ENCODE measurements around the gene PRKAR1B. TPM values are rescaled to one million over a fixed set of nuclear protein-coding genes. Genes with fewer than 3 reads are reported as not detected.
A peak's percentile ranks its signal among the peaks of the same experiment; 100 is the strongest.

The PRKAR1B gene
- total RNA-seq, 1 experiment from 2014 or later: 62.0 TPM

- CTCF ChIA-PET: no interaction called here
- BruUV-seq (replicated peaks): TSS peak; percentile 48
- Histone ChIP-seq H3K36me3 (ENCODE audit: control insufficient read depth, insufficient read depth, low read length) (no peaks in the 10 kb centered on the region), H3K9me3 (ENCODE audit: control insufficient read depth, insufficient read depth, low read depth, low read length) (no peaks in the 10 kb centered on the region), H3K27ac (ENCODE audit: low read length) (no peak overlapping the region), H3K27me3 (ENCODE audit: control insufficient read depth, insufficient read depth, low read length) (no peaks in the 10 kb centered on the region), H3K4me3 (ENCODE audit: low read depth in 2 of 2, low read length in 2 of 2) (no peak overlapping the region), H3K4me1 (ENCODE audit: control insufficient read depth, insufficient read depth, low read length) (no peaks in the 10 kb centered on the region)
- POLR2A ChIA-PET: interaction anchor here (0.6 kb wide), 1 partner anchor 289 kb away, joined by 8 read pairs; no protein-coding TSS in a partner anchor
- ATAC-seq (no peak), DNase-seq (ENCODE audit: low read depth, low spot score) (no peak)
- TF ChIP-seq POLR2AphosphoS5 (IDR thresholded peaks at IDR 0.05; ENCODE audit: low read depth, low read length) (no peak), REST (IDR thresholded peaks at IDR 0.05; ENCODE audit: insufficient read depth in 1 of 2, low read depth in 2 of 2, low read length in 1 of 2) (no peak), CTCF (IDR thresholded peaks at IDR 0.05) (no peak), SIN3A (IDR thresholded peaks at IDR 0.05; ENCODE audit: borderline replicate concordance, insufficient read depth, low read depth, low read length) (no peak), TCF7L2 (IDR thresholded peaks at IDR 0.05; ENCODE audit: low read depth, low read length) (no peak)
- in situ Hi-C loops (cut with HindIII; ENCODE audit: low pct_unique_long_range_greater_than_20kb, low sequenced_read_pairs): no loop called here
- intact Hi-C loops (cut with micrococcal nuclease; ENCODE audit: unreplicated experiment): no loop called here
These were observed 151.4 kb downstream of the PRKAR1B start for GRCh38 chr7:575425-576366.

- BruUV-seq (replicated peaks): no TSS peak
- intact Hi-C loops (cut with micrococcal nuclease; ENCODE audit: unreplicated experiment): no loop called here
- DNase-seq (ENCODE audit: low read depth, low spot score) (no peak), ATAC-seq (no peak)
- in situ Hi-C loops (cut with HindIII; ENCODE audit: low pct_unique_long_range_greater_than_20kb, low sequenced_read_pairs): no loop called here
- Histone ChIP-seq H3K36me3 (ENCODE audit: control insufficient read depth, insufficient read depth, low read length) (no peaks in the 10 kb centered on the region), H3K27ac (ENCODE audit: low read length) (no peak overlapping the region), H3K4me3 (ENCODE audit: low read depth in 2 of 2, low read length in 2 of 2) (no peak overlapping the region), H3K9me3 (ENCODE audit: control insufficient read depth, insufficient read depth, low read depth, low read length) (no peaks in the 10 kb centered on the region), H3K27me3 (ENCODE audit: control insufficient read depth, insufficient read depth, low read length) (no peaks in the 10 kb centered on the region), H3K4me1 (ENCODE audit: control insufficient read depth, insufficient read depth, low read length) (no peaks in the 10 kb centered on the region)
- ChIA-PET POLR2A (no interaction called here), CTCF (no interaction called here)
- TF ChIP-seq REST (IDR thresholded peaks at IDR 0.05; ENCODE audit: insufficient read depth in 1 of 2, low read depth in 2 of 2, low read length in 1 of 2) (no peak), TCF7L2 (IDR thresholded peaks at IDR 0.05; ENCODE audit: low read depth, low read length) (no peak), CTCF (IDR thresholded peaks at IDR 0.05) (no peak), POLR2AphosphoS5 (IDR thresholded peaks at IDR 0.05; ENCODE audit: low read depth, low read length) (no peak), SIN3A (IDR thresholded peaks at IDR 0.05; ENCODE audit: borderline replicate concordance, insufficient read depth, low read depth, low read length) (no peak)
These were observed 152.3 kb downstream of the PRKAR1B start for GRCh38 chr7:574661-575395.
